Neuronal stem cell (in vitro differentiated cells): ENCODE data around the gene MSH6.

Experiments
- DNase-seq: peaks from one replicate; pipeline ENCODE4 v3.0.0-alpha.2; 2013; ENCODE audit warnings: low spot score
- H2AFZ ChIP-seq: one replicate; pipeline ENCODE4 v1.6.1; 2013; ENCODE audit warnings: mild to moderate bottlenecking, low read length, inconsistent platforms
- H2AK5ac ChIP-seq: 2 replicates; pipeline ENCODE4 v1.6.1; 2013; ENCODE audit warnings: low read depth, mild to moderate bottlenecking, inconsistent platforms, low read length, moderate library complexity, mixed read lengths
- H2BK120ac ChIP-seq: 2 replicates; pipeline ENCODE4 v1.6.1; 2013; ENCODE audit warnings: low read depth, mild to moderate bottlenecking, inconsistent platforms, low read length, moderate library complexity, mixed read lengths
- H2BK12ac ChIP-seq: one replicate; pipeline ENCODE4 v1.6.1; 2013; ENCODE audit warnings: low read length, inconsistent platforms
- H2BK15ac ChIP-seq: 2 replicates; pipeline ENCODE4 v1.6.1; 2013; ENCODE audit warnings: mild to moderate bottlenecking, low read length, inconsistent platforms, mixed read lengths
- H2BK5ac ChIP-seq: one replicate; pipeline ENCODE4 v1.6.1; 2013; ENCODE audit warnings: inconsistent platforms, mild to moderate bottlenecking, low read length, moderate library complexity
- H3K14ac ChIP-seq: one replicate; pipeline ENCODE4 v1.6.1; 2013; ENCODE audit warnings: low read length, inconsistent platforms
- H3K18ac ChIP-seq: 2 replicates; pipeline ENCODE4 v1.6.1; 2013; ENCODE audit warnings: low read length, inconsistent platforms
- H3K23ac ChIP-seq: 2 replicates; pipeline ENCODE4 v1.6.1; 2013; ENCODE audit warnings: low read depth, mild to moderate bottlenecking, mixed read lengths, low read length, inconsistent platforms; ENCODE audit not compliant: poor library complexity
- H3K27ac ChIP-seq: replicated peaks from 3 replicates; pipeline ENCODE4 v1.5.1; 2013; ENCODE audit warnings: low read length, inconsistent platforms
- H3K27me3 ChIP-seq, 3 experiments: 2 replicates each; pipeline ENCODE4 v1.6.1; 2013; ENCODE audit warnings: low read length in 3 of 3, mild to moderate bottlenecking in 2 of 3, inconsistent platforms in 1 of 3, low read depth in 1 of 3, mixed read lengths in 1 of 3, moderate library complexity in 1 of 3; ENCODE audit not compliant: control insufficient read depth in 3 of 3, insufficient read depth in 3 of 3
- H3K36me3 ChIP-seq, 2 donors: replicated peaks in 1 of 2; 2 replicates each; pipeline ENCODE4 v1.6.1; 2013; ENCODE audit warnings: low read length in 2 of 2; ENCODE audit not compliant: control insufficient read depth in 2 of 2, insufficient read depth in 2 of 2
- H3K4ac ChIP-seq: 2 replicates; pipeline ENCODE4 v1.6.1; 2013; ENCODE audit warnings: inconsistent platforms, mild to moderate bottlenecking, low read length, moderate library complexity
- H3K4me1 ChIP-seq, 2 donors: 1 replicate in 1 of 2; 2 replicates in 1 of 2; pipeline ENCODE4 v1.6.1; 2013; ENCODE audit warnings: low read length in 2 of 2, low read depth in 1 of 2; ENCODE audit not compliant: control insufficient read depth in 2 of 2, insufficient read depth in 1 of 2
- H3K4me2 ChIP-seq: one replicate; pipeline ENCODE4 v1.6.1; 2013; ENCODE audit warnings: mild to moderate bottlenecking, low read length, inconsistent platforms; ENCODE audit not compliant: insufficient read depth, poor library complexity, severe bottlenecking
- H3K4me3 ChIP-seq, 2 donors: 2 replicates each; pipeline ENCODE4 v1.5.1; 2013; ENCODE audit warnings: low read length in 2 of 2, mild to moderate bottlenecking in 2 of 2, inconsistent platforms in 1 of 2, moderate library complexity in 1 of 2
- H3K79me1 ChIP-seq: one replicate; pipeline ENCODE4 v1.6.1; 2013; ENCODE audit warnings: low read depth, mild to moderate bottlenecking, inconsistent platforms, low read length, moderate library complexity
- H3K9ac ChIP-seq: one replicate; pipeline ENCODE4 v1.6.1; 2013; ENCODE audit warnings: mild to moderate bottlenecking, low read depth, low read length, inconsistent platforms; ENCODE audit not compliant: poor library complexity
- H3K9me3 ChIP-seq, 2 donors: replicated peaks in 1 of 2; 2 replicates each; pipeline versions ENCODE3 to v1.6.1; 2013; ENCODE audit warnings: low read length in 2 of 2, mild to moderate bottlenecking in 2 of 2, inconsistent platforms in 1 of 2, low read depth in 1 of 2, mixed read lengths in 1 of 2, moderate library complexity in 1 of 2; ENCODE audit not compliant: control insufficient read depth in 2 of 2, insufficient read depth in 1 of 2
- H4K8ac ChIP-seq: one replicate; pipeline ENCODE4 v1.6.1; 2013; ENCODE audit warnings: low read depth, mild to moderate bottlenecking, inconsistent platforms, low read length, moderate library complexity
- H4K91ac ChIP-seq: one replicate; pipeline ENCODE4 v1.6.1; 2013; ENCODE audit warnings: low read length, low read depth, mild to moderate bottlenecking, inconsistent platforms; ENCODE audit not compliant: poor library complexity
- WGBS, 2 donors: extraction: QIAGEN DNeasy Blood & Tissue Kit; methylation state at CpG; one replicate each; pipeline ENCODE4 v1.1.7; 2013; ENCODE audit warnings: missing lambda C conversion rate in 2 of 2, mixed read lengths in 1 of 2; ENCODE audit not compliant: insufficient read length in 2 of 2, insufficient replicate concordance in 1 of 2; ENCODE audit errors: extremely low coverage in 2 of 2; 5-methylcytosine and 5-hydroxymethylcytosine counted together

Gene MSH6

GRCh38 chr2:47809903-47810302 is 27.0 kb downstream of the MSH6 start:
- Histone ChIP-seq H3K9me3 (no peaks in the 10 kb centered on the region), H3K79me1 (no peaks in the 10 kb centered on the region), H3K27ac (no peak overlapping the region), H3K27me3 (no peaks in the 10 kb centered on the region), H2BK12ac (no peak overlapping the region), H3K4ac (no peak overlapping the region), H3K14ac (no peak overlapping the region), H2AK5ac (no peak overlapping the region), H3K36me3 (peaks cover 7 to 96% of the 10 kb centered on the region in 2 donors), H3K23ac (no peak overlapping the region), H2BK120ac (no peak overlapping the region), H4K91ac (no peak overlapping the region), H2BK5ac (no peak overlapping the region), H3K4me1 (no peaks in the 10 kb centered on the region), H3K4me3 (no peak overlapping the region), H2AFZ (no peak overlapping the region), H3K9ac (no peak overlapping the region), H4K8ac (no peak overlapping the region), H3K18ac (no peak overlapping the region), H2BK15ac (no peak overlapping the region), H3K4me2 (no peak overlapping the region)
- WGBS, 2 donors = no CpG with 5 or more reads among the region's 2 CpGs
- no peak for DNase-seq

- DNase-seq = no peak
- Histone ChIP-seq H3K4me2 (no peak overlapping the region), H2BK12ac (no peak overlapping the region), H3K14ac (no peak overlapping the region), H3K9ac (no peak overlapping the region), H3K36me3 (peaks cover 10 to 96% of the 10 kb centered on the region in 2 donors), H2BK120ac (no peak overlapping the region), H3K18ac (no peak overlapping the region), H3K27ac (no peak overlapping the region), H3K4me3 (no peak overlapping the region), H3K4me1 (no peaks in the 10 kb centered on the region), H4K8ac (no peak overlapping the region), H2AFZ (no peak overlapping the region), H3K23ac (no peak overlapping the region), H4K91ac (no peak overlapping the region), H2BK15ac (no peak overlapping the region), H3K27me3 (no peaks in the 10 kb centered on the region), H2AK5ac (no peak overlapping the region), H3K9me3 (peaks cover 0 to 4% of the 10 kb centered on the region in 2 donors), H3K79me1 (no peaks in the 10 kb centered on the region), H3K4ac (no peak overlapping the region), H2BK5ac (no peak overlapping the region)
Observed at GRCh38 chr2:47810850-47811249, 27.9 kb downstream of the MSH6 start.

DNA sequence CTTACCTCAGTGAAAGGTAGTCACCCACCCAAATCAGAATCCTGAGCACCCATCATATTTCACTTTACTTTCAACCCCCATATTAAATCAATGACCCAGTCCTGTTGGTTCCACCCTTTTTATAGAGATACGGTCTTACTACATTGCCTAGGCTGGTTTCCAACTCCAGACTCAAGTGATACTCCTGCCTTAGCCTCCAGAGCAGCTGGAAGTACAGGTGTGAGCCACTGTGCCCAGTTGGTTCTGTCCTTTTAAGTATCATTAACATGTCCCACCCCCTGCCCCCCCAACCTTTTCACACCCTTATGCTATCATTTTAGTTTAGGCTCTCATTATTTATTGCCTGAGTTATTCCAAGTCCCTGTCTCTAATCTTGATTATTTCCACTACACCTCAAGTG is 28.7 kb downstream of the MSH6 start:
- Histone ChIP-seq H2AK5ac (no peak overlapping the region), H4K8ac (no peak overlapping the region), H3K14ac (no peak overlapping the region), H2AFZ (no peak overlapping the region), H3K18ac (no peak overlapping the region), H3K9me3 (peaks cover 0 to 5% of the 10 kb centered on the region in 2 donors), H3K23ac (no peak overlapping the region), H2BK120ac (no peak overlapping the region), H3K4me3 (no peak overlapping the region), H2BK5ac (no peak overlapping the region), H3K4ac (no peak overlapping the region), H3K4me1 (no peaks in the 10 kb centered on the region), H3K36me3 (peaks cover 10 to 96% of the 10 kb centered on the region in 2 donors), H3K9ac (no peak overlapping the region), H3K4me2 (no peak overlapping the region), H2BK12ac (no peak overlapping the region), H3K27ac (no peak overlapping the region), H3K79me1 (no peaks in the 10 kb centered on the region), H2BK15ac (no peak overlapping the region), H4K91ac (no peak overlapping the region), H3K27me3 (no peaks in the 10 kb centered on the region)
- no CpG with 5 or more reads among the region's 1 CpG for WGBS, 2 donors
- no peak for DNase-seq

- Histone ChIP-seq H3K27me3 (no peaks in the 10 kb centered on the region), H3K27ac (no peak overlapping the region), H3K23ac (no peak overlapping the region), H3K9me3 (peaks cover 0 to 5% of the 10 kb centered on the region in 2 donors), H2AK5ac (no peak overlapping the region), H2BK120ac (no peak overlapping the region), H3K4me1 (no peaks in the 10 kb centered on the region), H2BK15ac (no peak overlapping the region), H3K9ac (peak overlapping the region; percentile 12), H2AFZ (no peak overlapping the region), H3K4ac (no peak overlapping the region), H3K4me3 (no peak overlapping the region), H4K8ac (no peak overlapping the region), H2BK12ac (no peak overlapping the region), H3K4me2 (no peak overlapping the region), H3K36me3 (peaks cover 16 to 96% of the 10 kb centered on the region in 2 donors), H3K14ac (no peak overlapping the region), H3K18ac (no peak overlapping the region), H3K79me1 (no peaks in the 10 kb centered on the region), H2BK5ac (no peak overlapping the region), H4K91ac (no peak overlapping the region)
- WGBS, 2 donors = no CpG with 5 or more reads among the region's 10 CpGs
- DNase-seq = no peak
Observed at GRCh38 chr2:47815764-47816163, 32.8 kb downstream of the MSH6 start.
